Measurements from ENCODE around the gene ABCC4. TPM values are rescaled to one million over a fixed set of nuclear protein-coding genes. Genes with fewer than 3 reads are reported as not detected.
"Not testable (repeated sequence)": the region's sequence is repeated elsewhere in the genome, so short reads cannot be mapped to it uniquely, and the experiment has no call there.

The ABCC4 gene
- total RNA-seq, 1 experiment from 2014 or later = 26.3 TPM

DNA sequence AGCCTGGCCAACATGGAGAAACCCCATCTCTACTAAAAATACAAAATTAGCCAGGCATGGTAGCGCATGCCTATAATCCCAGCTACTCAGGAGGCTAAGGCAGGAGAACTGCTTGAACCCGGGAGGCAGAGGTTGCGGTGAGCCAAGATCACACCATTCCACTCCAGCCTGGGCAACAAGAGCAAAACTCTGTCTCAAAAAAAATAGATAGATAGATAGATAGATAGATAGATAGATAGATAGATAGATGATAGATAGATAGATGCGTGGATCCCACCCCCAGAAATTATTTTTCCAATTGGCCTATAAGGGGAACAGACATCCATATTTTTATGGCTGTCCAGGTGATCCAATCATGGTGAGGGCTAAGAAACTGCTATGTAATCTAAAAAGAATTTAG, 11.3 kb downstream of the ABCC4 start:
- RAD21 ChIA-PET (ENCODE audit: low non-redundant PET in 1 of 2, low total read pairs in 2 of 2, uncharacterized antibody in 2 of 2, unreplicated experiment in 2 of 2) = not testable (repeated sequence)

DNA sequence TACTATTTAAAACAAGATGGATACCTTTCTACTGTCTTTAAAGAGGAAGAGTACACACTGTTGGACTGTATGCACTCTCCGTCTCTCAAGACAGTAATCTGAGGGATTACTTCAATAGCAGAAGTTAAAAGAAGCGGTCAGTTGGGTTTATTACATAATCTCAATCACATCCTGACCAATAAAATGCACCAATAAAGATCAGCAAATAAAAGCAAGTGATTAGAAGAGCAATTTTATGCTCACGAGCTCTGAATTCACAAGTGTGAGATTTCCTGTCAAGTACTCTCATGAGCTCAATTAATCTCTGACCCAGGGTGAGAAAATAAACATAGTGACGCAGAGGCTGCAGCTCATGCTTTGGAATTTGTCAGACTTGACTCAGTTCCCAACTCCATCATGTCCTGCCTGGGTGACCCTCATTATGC, 12.2 kb downstream of the ABCC4 start:
- TF ChIP-seq JUND (IDR thresholded peaks at IDR 0.05) (no peak), EZH2phosphoT487 (IDR thresholded peaks at IDR 0.05; ENCODE audit: borderline replicate concordance) (no peak), EGR1 (IDR thresholded peaks at IDR 0.05; ENCODE audit: low read depth) (no peak), ELF1 (IDR thresholded peaks at IDR 0.05; ENCODE audit: borderline replicate concordance, low read depth) (no peak)
- TF ChIP-seq, protein P1, sequence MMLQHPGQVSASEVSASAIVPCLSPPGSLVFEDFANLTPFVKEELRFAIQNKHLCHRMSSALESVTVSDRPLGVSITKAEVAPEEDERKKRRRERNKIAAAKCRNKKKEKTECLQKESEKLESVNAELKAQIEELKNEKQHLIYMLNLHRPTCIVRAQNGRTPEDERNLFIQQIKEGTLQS (IDR thresholded peaks at IDR 0.05) = no peak
- Histone ChIP-seq H3K4me3 (replicated peaks in 1 of 2; ENCODE audit: low read depth in 1 of 2, low read length in 2 of 2) (no peak overlapping the region), H3K4me1 (ENCODE audit: control insufficient read depth in 1 of 2, insufficient read depth in 2 of 2, low read length in 2 of 2) (no peaks in the 10 kb centered on the region), H3K27ac (ENCODE audit: low read depth, low read length) (no peak overlapping the region), H3K9ac (ENCODE audit: low read length) (no peak overlapping the region), H3K36me3 (ENCODE audit: control insufficient read depth in 1 of 2, insufficient read depth in 2 of 2, low read length in 2 of 2) (0 out of 4 replicates have a peak, but pooled peaks cover 0 to 4% of the 10 kb centered on the region in 2 experiments), H4K20me1 (ENCODE audit: insufficient read depth) (no peaks in the 10 kb centered on the region), H3K9me2 (ENCODE audit: insufficient read depth) (no peaks in the 10 kb centered on the region), H3K4me2 (ENCODE audit: low read length) (no peak overlapping the region), H2AFZ (ENCODE audit: low read depth, low read length, poor library complexity, severe bottlenecking) (no peak overlapping the region), H3K79me2 (ENCODE audit: insufficient read depth, low read length) (peaks cover 84% of the 10 kb centered on the region), H3K27me3 (ENCODE audit: insufficient read depth, low read length) (no peaks in the 10 kb centered on the region), H3K9me3 (ENCODE audit: control insufficient read depth in 1 of 2, insufficient read depth in 1 of 2, low read depth in 1 of 2, low read length in 2 of 2) (no peaks in the 10 kb centered on the region)
- ChIA-PET RAD21 (ENCODE audit: low non-redundant PET in 1 of 2, low total read pairs in 2 of 2, uncharacterized antibody in 2 of 2, unreplicated experiment in 2 of 2) (no interaction called here), CTCF (no interaction called here), POLR2A (no interaction called here)
- BruUV-seq (replicated peaks) = no TSS peak
- intact Hi-C loops (cut with micrococcal nuclease) = no loop called here
- DNase-seq (ENCODE audit: low read depth, low spot score) (no peak), ATAC-seq (no peak)

More for the DNA sequence above, 11.3 kb downstream of the ABCC4 start:
- H3K27ac ChIP-seq (ENCODE audit: low read depth, low read length); POLR2A ChIA-PET; H3K4me1 ChIP-seq (ENCODE audit: control insufficient read depth in 1 of 2, insufficient read depth in 2 of 2, low read length in 2 of 2); ATAC-seq; H4K20me1 ChIP-seq (ENCODE audit: insufficient read depth); BruUV-seq (replicated peaks); H3K9me3 ChIP-seq (ENCODE audit: control insufficient read depth in 1 of 2, insufficient read depth in 1 of 2, low read depth in 1 of 2, low read length in 2 of 2); H3K4me3 ChIP-seq (replicated peaks in 1 of 2; ENCODE audit: low read depth in 1 of 2, low read length in 2 of 2); H3K9ac ChIP-seq (ENCODE audit: low read length); CTCF ChIA-PET; H3K27me3 ChIP-seq (ENCODE audit: insufficient read depth, low read length); H3K9me2 ChIP-seq (ENCODE audit: insufficient read depth); H3K36me3 ChIP-seq (ENCODE audit: control insufficient read depth in 1 of 2, insufficient read depth in 2 of 2, low read length in 2 of 2); H2AFZ ChIP-seq (ENCODE audit: low read depth, low read length, poor library complexity, severe bottlenecking); DNase-seq (ENCODE audit: low read depth, low spot score); H3K4me2 ChIP-seq (ENCODE audit: low read length): not testable (repeated sequence)
- peaks cover 84% of the 10 kb centered on the region for H3K79me2 ChIP-seq (ENCODE audit: insufficient read depth, low read length)
- intact Hi-C loops (cut with micrococcal nuclease) = loop anchor here (10.0 kb wide), 1 partner anchor 185 kb away; no protein-coding TSS in a partner anchor
